GM12878 (cell line): Measurements from ENCODE around the gene LRRC26. TPM values are rescaled to one million over a fixed set of nuclear protein-coding genes. Genes with fewer than 3 reads are reported as not detected.
A peak's percentile ranks its signal among the peaks of the same experiment; 100 is the strongest.

ENCODE experiments used
- ATAC-seq: fragments of 200-7000 bp; cut with Tn5 transposase; 3 replicates; pipeline ENCODE4 v1.9.1; 2020; ENCODE audit warnings: mild to moderate bottlenecking, moderate library complexity
- BruUV-seq: library from RNA; stranded (reverse); fragments of 400-500 nt; replicated peaks from 2 replicates; lab custom pipeline; 2021; lab: Mats Ljungman, UMichigan
- CTCF ChIA-PET: fragments of 300-600 bp; sonication (Branson Sonifier 250); formaldehyde crosslinking; extraction: SDS; loops from one replicate; lab custom pipeline; 2021; ENCODE audit warnings: inconsistent platforms; lab: Yijun Ruan, JAX
- POLR2A ChIA-PET: fragments of 350-600 bp; formaldehyde crosslinking; extraction: SDS; loops from one replicate; lab custom pipeline; 2021; ENCODE audit warnings: inconsistent platforms; lab: Charles Lee
- RAD21 ChIA-PET: fragments of 300-600 bp; sonication (Branson Sonifier 250); formaldehyde crosslinking; loops from one replicate; lab custom pipeline; 2023; ENCODE audit warnings: antibody characterized with exemption; ENCODE audit not compliant: unreplicated experiment; lab: Charles Lee
- SMC1A ChIA-PET: fragments of 300-600 bp; sonication (Branson Sonifier 250); formaldehyde crosslinking; loops from one replicate; lab custom pipeline; 2023; ENCODE audit not compliant: unreplicated experiment, uncharacterized antibody; lab: Charles Lee
- DNase-seq: peaks from one replicate; pipeline ENCODE4 v3.0.0-alpha.2; 2011; ENCODE audit warnings: low read depth, low spot score
- FAIRE-seq: peaks from 3 replicates; lab custom pipeline; 2011; peaks lifted over from hg19 to GRCh38; lab: Jason Lieb, UNC
- H2AFZ ChIP-seq: 2 replicates; pipeline ENCODE4 v1.6.0; 2011; ENCODE audit warnings: low read depth, low read length, control low read depth; ENCODE audit not compliant: control insufficient read depth
- H3K27ac ChIP-seq: 2 replicates; pipeline ENCODE4 v1.5.1; 2011; ENCODE audit warnings: control low read depth; ENCODE audit not compliant: control insufficient read depth, insufficient read depth
- H3K27me3 ChIP-seq, 2 experiments: replicated peaks in 1 of 2; 2 replicates each; pipeline versions ENCODE4 v1.6.0 to v1.6.1; 2011; ENCODE audit warnings: low read length in 1 of 2; ENCODE audit not compliant: control insufficient read depth in 2 of 2, insufficient read depth in 2 of 2
- H3K36me3 ChIP-seq, 2 experiments: 2 replicates each; pipeline ENCODE4 v1.5.1; 2011; ENCODE audit warnings: low read length in 1 of 2; ENCODE audit not compliant: control insufficient read depth in 2 of 2, insufficient read depth in 2 of 2
- H3K4me1 ChIP-seq: 2 replicates; pipeline ENCODE4 v1.6.1; 2011; ENCODE audit warnings: mild to moderate bottlenecking, low read length, moderate library complexity, mixed read lengths; ENCODE audit not compliant: control insufficient read depth, insufficient read depth
- H3K4me2 ChIP-seq: 2 replicates; pipeline ENCODE4 v1.6.0; 2011; ENCODE audit warnings: control low read depth; ENCODE audit not compliant: control insufficient read depth, insufficient read depth
- H3K4me3 ChIP-seq: fragments of 200-600 bp; sonication (generic); 2 replicates; pipeline ENCODE4 v1.5.1; 2016
- H3K79me2 ChIP-seq: 2 replicates; pipeline ENCODE4 v1.6.0; 2011; ENCODE audit warnings: low read length; ENCODE audit not compliant: control insufficient read depth, insufficient read depth
- H3K9ac ChIP-seq: 2 replicates; pipeline ENCODE4 v1.8.0; 2011; ENCODE audit warnings: low read length, control low read depth, mixed read lengths; ENCODE audit not compliant: control insufficient read depth, insufficient read depth
- H3K9me3 ChIP-seq: replicated peaks from 3 replicates; pipeline ENCODE4 v1.5.1; 2011; ENCODE audit warnings: mild to moderate bottlenecking, low read length; ENCODE audit not compliant: control insufficient read depth, insufficient read depth
- H4K20me1 ChIP-seq: 2 replicates; pipeline ENCODE4 v1.6.0; 2011; ENCODE audit not compliant: control insufficient read depth, insufficient read depth
- BHLHE40 ChIP-seq, 2 experiments: fragments of 450-650 bp in 1 of 2; IDR thresholded peaks; 2 replicates each; pipeline ENCODE4 v1.6.1; 2011 to 2017; ENCODE audit warnings: low read depth in 2 of 2, borderline replicate concordance in 1 of 2, improper control_type of control experiment in 1 of 2, low read length in 1 of 2, mild to moderate bottlenecking in 1 of 2
- CEBPZ ChIP-seq: fragments of 150-350 bp; IDR thresholded peaks from 2 replicates; pipeline ENCODE4 v1.6.1; 2016; ENCODE audit warnings: low read depth, low read length
- RAD51 ChIP-seq: fragments of 450-650 bp; IDR thresholded peaks from 2 replicates; pipeline ENCODE4 v1.6.1; 2016; ENCODE audit warnings: moderate library complexity, mild to moderate bottlenecking, inconsistent platforms
- SMAD1 ChIP-seq: fragments of 450-650 bp; IDR thresholded peaks from 2 replicates; pipeline ENCODE4 v1.6.1; 2018; ENCODE audit warnings: mild to moderate bottlenecking, low read depth; ENCODE audit not compliant: partially characterized antibody
- USF1 ChIP-seq: IDR thresholded peaks from 2 replicates; pipeline ENCODE4 v1.6.1; 2011; ENCODE audit warnings: borderline replicate concordance, low read depth, mild to moderate bottlenecking, moderate library complexity, mixed read lengths, low read length; ENCODE audit not compliant: insufficient read depth; ENCODE audit errors: extremely low read length
- WGBS: methylation state at CpG from one replicate; pipeline ENCODE4 v1.1.6; 2016; ENCODE audit warnings: low lambda C conversion rate; ENCODE audit not compliant: insufficient replicate concordance, insufficient coverage; ENCODE audit errors: missing lambda C conversion rate; 5-methylcytosine and 5-hydroxymethylcytosine counted together
- in situ Hi-C: fragments of 300-500 bp; cut with MboI; formaldehyde crosslinking; loops from 9 replicates; pipeline ENCODE4 v1.14.3; 2018; ENCODE audit warnings: mixed read lengths
- intact Hi-C: fragments of 100-400 bp; cut with micrococcal nuclease; formaldehyde crosslinking; loops from one replicate; pipeline ENCODE4 v1.14.2; 2022; ENCODE audit not compliant: unreplicated experiment
- polyA plus RNA-seq, 11 experiments: library from polyadenylated mRNA; depleted of rRNA in 4 of 11; unstranded in 6 of 11; stranded (reverse) in 5 of 11; fragments of >200 nt; fragmentation: Nextera tagmentation in 4 of 11; fragmentation: Illumina TruSeq in 1 of 11; extraction: Ambion mirVana in 4 of 11; extraction: Trizol in 1 of 11; gene quantifications; 1 replicate in 1 of 11; 2 replicates in 10 of 11; pipeline versions ENCODE4 v1.2.1 to v1.2.3, GENCODE V29; 2011 to 2016; ENCODE audit warnings: inconsistent platforms in 2 of 11, missing spikeins in 2 of 11, low read depth in 1 of 11
- total RNA-seq, 4 experiments: library from RNA; depleted of rRNA in 3 of 4; stranded (reverse); fragments of >200 nt in 3 of 4; fragmentation: Illumina TruSeq in 1 of 4; extraction: Trizol in 1 of 4; gene quantifications; 2 replicates each; pipeline versions ENCODE4 v1.2.1 to v1.2.3, GENCODE V29; 2013 to 2021

LRRC26 gene
- total and polyA plus RNA-seq, 10 of the 15 experiments (the other 5 are each of a cell fraction or from before 2014, with no cell fraction given): 0.29 to 0.91 (median 0.64) TPM; not detected in 5

GRCh38 chr9:137157618-137158415 lies 12.0 kb downstream of the LRRC26 start:
- BruUV-seq: no TSS peak
- ChIA-PET POLR2A (interaction anchor here (0.5 to 3.7 kb wide), 11 partner anchors 12 to 123 kb away, joined by 3 to 37 read pairs (median 8); partner anchors contain the start of genes ANAPC2, LRRC26, RNF208 and SSNA1), SMC1A (interaction anchor here (0.9 to 1.6 kb wide), 4 partner anchors 10 to 33 kb away, joined by 3 to 5 read pairs (median 4); partner anchors contain the start of genes ANAPC2 and SSNA1), CTCF (interaction anchor here (1.3 kb wide), 1 partner anchor 71 kb away, joined by 4 read pairs; the partner anchor contains the start of gene MAN1B1), RAD21 (interaction anchor here (0.5 to 1.6 kb wide), 6 partner anchors 9 to 79 kb away, joined by 3 to 6 read pairs (median 4); partner anchors contain the start of genes ANAPC2, SSNA1 and TPRN)
- Histone ChIP-seq H3K9me3 (no peaks in the 10 kb centered on the region; the same call in 2 of the 3 replicates), H2AFZ (no peak overlapping the region), H3K4me3 (no peak overlapping the region), H3K36me3 (no peaks in the 10 kb centered on the region), H3K79me2 (no peaks in the 10 kb centered on the region), H3K27ac (no peak overlapping the region), H4K20me1 (no peaks in the 10 kb centered on the region), H3K4me2 (no peak overlapping the region), H3K9ac (no peak overlapping the region), H3K27me3 (no peaks in the 10 kb centered on the region), H3K4me1 (peaks cover 28% of the 10 kb centered on the region)
- FAIRE-seq: no peak
- no peak for TF ChIP-seq CEBPZ
- TF ChIP-seq USF1: peak; percentile 69
- TF ChIP-seq RAD51: peak; percentile 74
- no peak for TF ChIP-seq SMAD1
- TF ChIP-seq BHLHE40 (IDR thresholded peaks at IDR 0.05; ENCODE audit: borderline replicate concordance in 1 of 2, low read depth in 2 of 2, low read length in 1 of 2): peak; percentile 62 to 87; a peak in 3 of 4 replicates
- in situ Hi-C loops: no loop called here
- no peak for ATAC-seq
- intact Hi-C loops: no loop called here
- no peak for DNase-seq
- 53% methylated on average over 19 of the region's 19 CpGs for WGBS
